ENCODE measurements around the gene ZC3H7B.

ZC3H7B gene

GRCh38 chr22:41352058-41352457, 50.7 kb downstream of the ZC3H7B start:
- TF ChIP-seq, protein P1, sequence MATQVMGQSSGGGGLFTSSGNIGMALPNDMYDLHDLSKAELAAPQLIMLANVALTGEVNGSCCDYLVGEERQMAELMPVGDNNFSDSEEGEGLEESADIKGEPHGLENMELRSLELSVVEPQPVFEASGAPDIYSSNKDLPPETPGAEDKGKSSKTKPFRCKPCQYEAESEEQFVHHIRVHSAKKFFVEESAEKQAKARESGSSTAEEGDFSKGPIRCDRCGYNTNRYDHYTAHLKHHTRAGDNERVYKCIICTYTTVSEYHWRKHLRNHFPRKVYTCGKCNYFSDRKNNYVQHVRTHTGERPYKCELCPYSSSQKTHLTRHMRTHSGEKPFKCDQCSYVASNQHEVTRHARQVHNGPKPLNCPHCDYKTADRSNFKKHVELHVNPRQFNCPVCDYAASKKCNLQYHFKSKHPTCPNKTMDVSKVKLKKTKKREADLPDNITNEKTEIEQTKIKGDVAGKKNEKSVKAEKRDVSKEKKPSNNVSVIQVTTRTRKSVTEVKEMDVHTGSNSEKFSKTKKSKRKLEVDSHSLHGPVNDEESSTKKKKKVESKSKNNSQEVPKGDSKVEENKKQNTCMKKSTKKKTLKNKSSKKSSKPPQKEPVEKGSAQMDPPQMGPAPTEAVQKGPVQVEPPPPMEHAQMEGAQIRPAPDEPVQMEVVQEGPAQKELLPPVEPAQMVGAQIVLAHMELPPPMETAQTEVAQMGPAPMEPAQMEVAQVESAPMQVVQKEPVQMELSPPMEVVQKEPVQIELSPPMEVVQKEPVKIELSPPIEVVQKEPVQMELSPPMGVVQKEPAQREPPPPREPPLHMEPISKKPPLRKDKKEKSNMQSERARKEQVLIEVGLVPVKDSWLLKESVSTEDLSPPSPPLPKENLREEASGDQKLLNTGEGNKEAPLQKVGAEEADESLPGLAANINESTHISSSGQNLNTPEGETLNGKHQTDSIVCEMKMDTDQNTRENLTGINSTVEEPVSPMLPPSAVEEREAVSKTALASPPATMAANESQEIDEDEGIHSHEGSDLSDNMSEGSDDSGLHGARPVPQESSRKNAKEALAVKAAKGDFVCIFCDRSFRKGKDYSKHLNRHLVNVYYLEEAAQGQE (IDR thresholded peaks at IDR 0.05; ENCODE audit: insufficient read depth in 1 of 2, low read depth in 2 of 2, low read length in 2 of 2): no peak
- no peak for TF ChIP-seq FOXP2 (optimal IDR thresholded peaks at IDR 0.05; ENCODE audit: borderline replicate concordance, extremely low read depth, extremely low read length, insufficient read depth)
- no peak for TF ChIP-seq SIN3A (IDR thresholded peaks at IDR 0.05; ENCODE audit: borderline replicate concordance, insufficient read depth, low read length)
- no peak for TF ChIP-seq TAF1 (IDR thresholded peaks at IDR 0.05; ENCODE audit: borderline replicate concordance, insufficient read depth, low read length)
- no peak for TF ChIP-seq POLR2AphosphoS5 (IDR thresholded peaks at IDR 0.05; ENCODE audit: low read depth, low read length)

GRCh38 chr22:41353862-41354575, 52.7 kb downstream of the ZC3H7B start:
- TF ChIP-seq SIN3A (IDR thresholded peaks at IDR 0.05; ENCODE audit: borderline replicate concordance, insufficient read depth, low read length) (no peak), POLR2AphosphoS5 (IDR thresholded peaks at IDR 0.05; ENCODE audit: low read depth, low read length) (no peak), TAF1 (IDR thresholded peaks at IDR 0.05; ENCODE audit: borderline replicate concordance, insufficient read depth, low read length) (no peak), FOXP2 (optimal IDR thresholded peaks at IDR 0.05; ENCODE audit: borderline replicate concordance, extremely low read depth, extremely low read length, insufficient read depth) (no peak)
- TF ChIP-seq, protein P1 (IDR thresholded peaks at IDR 0.05; ENCODE audit: insufficient read depth in 1 of 2, low read depth in 2 of 2, low read length in 2 of 2): no peak

GRCh38 chr22:41354979-41355378, 53.7 kb downstream of the ZC3H7B start:
- TF ChIP-seq FOXP2 (optimal IDR thresholded peaks at IDR 0.05; ENCODE audit: borderline replicate concordance, extremely low read depth, extremely low read length, insufficient read depth) (no peak), TAF1 (IDR thresholded peaks at IDR 0.05; ENCODE audit: borderline replicate concordance, insufficient read depth, low read length) (no peak), SIN3A (IDR thresholded peaks at IDR 0.05; ENCODE audit: borderline replicate concordance, insufficient read depth, low read length) (no peak), POLR2AphosphoS5 (IDR thresholded peaks at IDR 0.05; ENCODE audit: low read depth, low read length) (no peak)
- TF ChIP-seq, protein P1 (IDR thresholded peaks at IDR 0.05; ENCODE audit: insufficient read depth in 1 of 2, low read depth in 2 of 2, low read length in 2 of 2): no peak

DNA sequence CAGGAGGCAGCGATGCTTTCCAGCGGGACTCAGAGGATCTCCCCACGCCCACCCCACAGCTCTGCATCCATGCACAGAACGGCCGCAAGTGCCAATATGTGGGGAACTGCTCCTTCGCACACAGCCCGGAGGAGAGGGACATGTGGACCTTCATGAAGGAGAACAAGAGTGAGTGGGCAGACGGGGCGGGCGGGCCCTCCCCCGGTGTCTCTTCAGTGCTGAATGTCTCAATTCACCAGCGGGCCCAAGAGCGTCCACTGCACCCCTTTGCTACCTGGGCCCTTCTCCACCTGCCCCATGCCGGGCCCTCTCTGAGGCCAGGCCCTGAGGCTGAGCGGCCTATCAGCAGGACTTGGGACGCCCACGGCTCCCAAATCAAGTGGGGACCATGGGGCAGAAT, 54.6 kb downstream of the ZC3H7B start:
- no peak for TF ChIP-seq TAF1 (IDR thresholded peaks at IDR 0.05; ENCODE audit: borderline replicate concordance, insufficient read depth, low read length)
- TF ChIP-seq, protein P1 (IDR thresholded peaks at IDR 0.05; ENCODE audit: insufficient read depth in 1 of 2, low read depth in 2 of 2, low read length in 2 of 2): no peak
- TF ChIP-seq POLR2AphosphoS5 (IDR thresholded peaks at IDR 0.05; ENCODE audit: low read depth, low read length): no peak
- no peak for TF ChIP-seq SIN3A (IDR thresholded peaks at IDR 0.05; ENCODE audit: borderline replicate concordance, insufficient read depth, low read length)
- TF ChIP-seq FOXP2 (optimal IDR thresholded peaks at IDR 0.05; ENCODE audit: borderline replicate concordance, extremely low read depth, extremely low read length, insufficient read depth): no peak

All from PFSK-1 (cell line).